HAP-1 (cell line): Measurements from ENCODE around the gene RPTOR.
"Not testable (repeated sequence)": the region's sequence is repeated elsewhere in the genome, so short reads cannot be mapped to it uniquely, and the experiment has no call there.

Experiments
- DNase-seq, 2 experiments: peaks; one replicate each; pipeline ENCODE4 v3.0.0-alpha.2; 2016 to 2020; ENCODE audit warnings: low spot score in 2 of 2
- H3K27me3 ChIP-seq: fragments of 250-450 bp; sonication (Bioruptor Pico); 2 replicates; pipeline ENCODE4 v1.5.1; 2020; ENCODE audit warnings: low read depth, mild to moderate bottlenecking, moderate library complexity
- H3K36me3 ChIP-seq: fragments of 250-450 bp; sonication (Bioruptor Pico); replicated peaks from 2 replicates; pipeline ENCODE4 v1.5.1; 2020; ENCODE audit warnings: mild to moderate bottlenecking
- H3K4me1 ChIP-seq: fragments of 250-450 bp; sonication (Bioruptor Pico); 2 replicates; pipeline ENCODE4 v1.5.1; 2020; ENCODE audit warnings: mild to moderate bottlenecking
- H3K4me3 ChIP-seq: fragments of 250-450 bp; sonication (Bioruptor Pico); 2 replicates; pipeline ENCODE4 v1.5.1; 2020; ENCODE audit warnings: mild to moderate bottlenecking, moderate library complexity
- H3K9me3 ChIP-seq: fragments of 250-450 bp; sonication (Bioruptor Pico); 2 replicates; pipeline ENCODE4 v1.5.1; 2020; ENCODE audit warnings: mild to moderate bottlenecking, moderate library complexity
- in situ Hi-C: fragments of 300-500 bp; cut with MboI; formaldehyde crosslinking; loops from 3 replicates; pipeline ENCODE4 v1.14.3; 2020; ENCODE audit warnings: low sequenced_read_pairs, inconsistent platforms, mixed read lengths

Gene RPTOR

GRCh38 chr17:80616705-80617104, 72.1 kb downstream of the RPTOR start:
- Histone ChIP-seq H3K4me1 (peaks cover 3% of the 10 kb centered on the region; the same call in 1 of the 2 replicates), H3K27me3 (no peaks in the 10 kb centered on the region), H3K36me3 (no peaks in the 10 kb centered on the region), H3K9me3 (no peaks in the 10 kb centered on the region; the same call in 1 of the 2 replicates), H3K4me3 (no peak overlapping the region)
- no peak for DNase-seq
- in situ Hi-C loops: no loop called here

GRCh38 chr17:80618304-80618703, 73.7 kb downstream of the RPTOR start:
- no peak for DNase-seq
- in situ Hi-C loops: no loop called here

GRCh38 chr17:80619535-80620235, 75.0 kb downstream of the RPTOR start:
- DNase-seq: no peak
- H3K36me3 ChIP-seq: no peaks in the 10 kb centered on the region
- H3K4me3 ChIP-seq: no peak overlapping the region
- in situ Hi-C loops: no loop called here
- H3K4me1 ChIP-seq: peaks cover 3% of the 10 kb centered on the region; the same call in 1 of the 2 replicates
- no peaks in the 10 kb centered on the region for H3K27me3 ChIP-seq
- H3K9me3 ChIP-seq: no peaks in the 10 kb centered on the region

More at GRCh38 chr17:80618304-80618703, 73.7 kb downstream of the RPTOR start:
- H3K4me3 ChIP-seq: no peak overlapping the region
- peaks cover 3% of the 10 kb centered on the region; the same call in 1 of the 2 replicates for H3K4me1 ChIP-seq
- H3K27me3 ChIP-seq: no peaks in the 10 kb centered on the region
- H3K9me3 ChIP-seq: no peaks in the 10 kb centered on the region
- no peaks in the 10 kb centered on the region for H3K36me3 ChIP-seq

GRCh38 chr17:80621335-80621996, 76.8 kb downstream of the RPTOR start:
- H3K9me3 ChIP-seq: no peaks in the 10 kb centered on the region
- peaks cover 3% of the 10 kb centered on the region; the same call in 1 of the 2 replicates for H3K4me1 ChIP-seq
- in situ Hi-C loops: no loop called here
- H3K4me3 ChIP-seq: no peak overlapping the region
- H3K36me3 ChIP-seq: peaks cover 3% of the 10 kb centered on the region; the same call in 1 of the 2 replicates
- DNase-seq: no peak
- no peaks in the 10 kb centered on the region for H3K27me3 ChIP-seq

GRCh38 chr17:80621997-80622357, 77.3 kb downstream of the RPTOR start:
- Histone ChIP-seq H3K9me3 (no peaks in the 10 kb centered on the region), H3K27me3 (no peaks in the 10 kb centered on the region), H3K36me3 (peaks cover 3% of the 10 kb centered on the region; the same call in 1 of the 2 replicates), H3K4me3 (no peak overlapping the region), H3K4me1 (peaks cover 3% of the 10 kb centered on the region; the same call in 1 of the 2 replicates)
- in situ Hi-C loops: no loop called here
- DNase-seq: no peak

GRCh38 chr17:80624864-80625263, 80.2 kb downstream of the RPTOR start:
- DNase-seq: no peak

GRCh38 chr17:80625627-80626026, 81.0 kb downstream of the RPTOR start:
- Histone ChIP-seq H3K4me3 (no peak overlapping the region), H3K36me3 (peaks cover 3% of the 10 kb centered on the region; the same call in 1 of the 2 replicates), H3K4me1 (no peaks in the 10 kb centered on the region), H3K9me3 (no peaks in the 10 kb centered on the region), H3K27me3 (no peaks in the 10 kb centered on the region)
- in situ Hi-C loops: no loop called here
- no peak for DNase-seq

More at GRCh38 chr17:80624864-80625263, 80.2 kb downstream of the RPTOR start:
- H3K9me3 ChIP-seq: no peaks in the 10 kb centered on the region
- H3K36me3 ChIP-seq: peaks cover 3% of the 10 kb centered on the region; the same call in 1 of the 2 replicates
- no peaks in the 10 kb centered on the region for H3K27me3 ChIP-seq
- no peak overlapping the region for H3K4me3 ChIP-seq
- in situ Hi-C loops: no loop called here
- peaks cover 3% of the 10 kb centered on the region; the same call in 1 of the 2 replicates for H3K4me1 ChIP-seq

GRCh38 chr17:80628881-80629280, 84.2 kb downstream of the RPTOR start:
- H3K4me3 ChIP-seq, in situ Hi-C loops, H3K27me3 ChIP-seq, H3K4me1 ChIP-seq, H3K9me3 ChIP-seq, H3K36me3 ChIP-seq, DNase-seq: not testable (repeated sequence)

GRCh38 chr17:80629298-80630028, 84.8 kb downstream of the RPTOR start:
- no peaks in the 10 kb centered on the region for H3K4me1 ChIP-seq
- H3K27me3 ChIP-seq: no peaks in the 10 kb centered on the region
- DNase-seq: no peak
- H3K36me3 ChIP-seq: peaks cover 3% of the 10 kb centered on the region; the same call in 1 of the 2 replicates
- H3K4me3 ChIP-seq: no peak overlapping the region
- in situ Hi-C loops: no loop called here
- no peaks in the 10 kb centered on the region for H3K9me3 ChIP-seq

GRCh38 chr17:80630560-80631120, 86.0 kb downstream of the RPTOR start:
- no peaks in the 10 kb centered on the region for H3K27me3 ChIP-seq
- in situ Hi-C loops: no loop called here
- H3K36me3 ChIP-seq: peaks cover 3% of the 10 kb centered on the region; the same call in 1 of the 2 replicates
- no peak for DNase-seq
- H3K9me3 ChIP-seq: no peaks in the 10 kb centered on the region
- H3K4me1 ChIP-seq: no peaks in the 10 kb centered on the region
- H3K4me3 ChIP-seq: no peak overlapping the region

- in situ Hi-C loops: no loop called here
- DNase-seq: no peak
- no peak overlapping the region for H3K4me3 ChIP-seq
- no peaks in the 10 kb centered on the region for H3K27me3 ChIP-seq
- peaks cover under 1% of the 10 kb centered on the region; the same call in 1 of the 2 replicates for H3K36me3 ChIP-seq
- H3K4me1 ChIP-seq: no peaks in the 10 kb centered on the region
- no peaks in the 10 kb centered on the region for H3K9me3 ChIP-seq
Observed at GRCh38 chr17:80631142-80632045, 86.8 kb downstream of the RPTOR start.

- Histone ChIP-seq H3K27me3 (no peaks in the 10 kb centered on the region), H3K9me3 (no peaks in the 10 kb centered on the region), H3K4me1 (no peaks in the 10 kb centered on the region), H3K36me3 (no peaks in the 10 kb centered on the region; the same call in 1 of the 2 replicates), H3K4me3 (no peak overlapping the region)
- DNase-seq: no peak
- in situ Hi-C loops: no loop called here
Observed at GRCh38 chr17:80632046-80632581, 87.5 kb downstream of the RPTOR start.
